HepG2 (cell line): ENCODE data around the gene NFIL3. TPM values are rescaled to one million over a fixed set of nuclear protein-coding genes. Genes with fewer than 3 reads are reported as not detected.

Experiments used
- FOXA1 ChIP-seq, 2 experiments: fragments of 450-650 bp in 1 of 2; sonication (generic) in 1 of 2; formaldehyde crosslinking in 1 of 2; IDR thresholded peaks; 2 replicates each; pipeline versions ENCODE4 v1.4.0 to v1.6.1; 2016 to 2020; ENCODE audit warnings: missing genetic modification reagents in 1 of 2
- MIXL1 ChIP-seq: IDR thresholded peaks from 2 replicates; pipeline ENCODE4 v1.6.1; 2016
- MYPOP ChIP-seq: sonication (generic); formaldehyde crosslinking; IDR thresholded peaks from 2 replicates; pipeline ENCODE4 v1.8.1; 2023; ENCODE audit warnings: mild to moderate bottlenecking, moderate library complexity, missing genetic modification reagents
- NFYB ChIP-seq: sonication (generic); formaldehyde crosslinking; IDR thresholded peaks from 2 replicates; pipeline ENCODE4 v1.4.0; 2020; ENCODE audit warnings: missing genetic modification reagents
- NR3C1 ChIP-seq: sonication (generic); formaldehyde crosslinking; IDR thresholded peaks from 2 replicates; pipeline ENCODE4 v1.4.0; 2020; ENCODE audit warnings: missing genetic modification reagents
- PBX2 ChIP-seq: IDR thresholded peaks from 2 replicates; pipeline ENCODE4 v1.6.1; 2016; ENCODE audit warnings: control low read depth
- PHF5A ChIP-seq: IDR thresholded peaks from one replicate; pipeline ENCODE4 v1.6.1; 2018; ENCODE audit warnings: low read depth, missing genetic modification reagents; ENCODE audit not compliant: unreplicated experiment
- SNAI1 ChIP-seq: sonication (generic); formaldehyde crosslinking; IDR thresholded peaks from 2 replicates; pipeline ENCODE4 v1.5.0; 2020; ENCODE audit warnings: mild to moderate bottlenecking, missing genetic modification reagents, borderline replicate concordance
- SUZ12 ChIP-seq: fragments of 150-350 bp; IDR thresholded peaks from 2 replicates; pipeline ENCODE4 v1.6.1; 2014; ENCODE audit warnings: low read depth, low read length
- THAP9 ChIP-seq: sonication (generic); formaldehyde crosslinking; IDR thresholded peaks from 2 replicates; pipeline ENCODE4; 2020; ENCODE audit warnings: missing genetic modification reagents, mild to moderate bottlenecking, borderline replicate concordance
- ZBTB10 ChIP-seq: sonication (generic); formaldehyde crosslinking; IDR thresholded peaks from 2 replicates; pipeline ENCODE4 v1.4.0; 2020; ENCODE audit warnings: missing genetic modification reagents, borderline replicate concordance
- ZGPAT ChIP-seq: IDR thresholded peaks from 2 replicates; pipeline ENCODE4 v1.6.1; 2016; ENCODE audit warnings: mild to moderate bottlenecking
- ZNF280D ChIP-seq: sonication (generic); formaldehyde crosslinking; IDR thresholded peaks from 2 replicates; pipeline ENCODE4 v1.5.1; 2020; ENCODE audit warnings: mild to moderate bottlenecking, missing genetic modification reagents
- ZNF44 ChIP-seq: sonication (generic); formaldehyde crosslinking; IDR thresholded peaks from 2 replicates; pipeline ENCODE4 v1.5.1; 2020; ENCODE audit warnings: mild to moderate bottlenecking, missing genetic modification reagents
- ZNF543 ChIP-seq: sonication (generic); formaldehyde crosslinking; IDR thresholded peaks from 2 replicates; pipeline ENCODE4 v1.4.0; 2020; ENCODE audit warnings: mild to moderate bottlenecking, missing genetic modification reagents
- ZNF713 ChIP-seq: sonication (generic); formaldehyde crosslinking; IDR thresholded peaks from 2 replicates; pipeline ENCODE4 v1.4.0; 2020; ENCODE audit warnings: mild to moderate bottlenecking, missing genetic modification reagents
- ZNF737 ChIP-seq: sonication (generic); formaldehyde crosslinking; IDR thresholded peaks from 2 replicates; pipeline ENCODE4 v1.5.0; 2020; ENCODE audit warnings: missing genetic modification reagents, mild to moderate bottlenecking, borderline replicate concordance
- ZNF878 ChIP-seq: sonication (generic); formaldehyde crosslinking; IDR thresholded peaks from 2 replicates; pipeline ENCODE4 v1.8.1; 2023; ENCODE audit warnings: mild to moderate bottlenecking, missing genetic modification reagents, moderate library complexity
- polyA plus RNA-seq, 8 experiments: library from polyadenylated mRNA; depleted of rRNA in 3 of 8; stranded (reverse) in 7 of 8; unstranded in 1 of 8; fragments of >200 nt; fragmentation: Illumina TruSeq in 4 of 8; extraction: Trizol in 4 of 8; gene quantifications; 2 replicates each; pipeline versions ENCODE4 v1.2.1 to v1.2.3, GENCODE V29; 2011 to 2016; ENCODE audit warnings: low read depth in 4 of 8, missing spikeins in 1 of 8, mixed read lengths in 1 of 8; ENCODE audit not compliant: insufficient read depth in 1 of 8
- total RNA-seq, 5 experiments: library from RNA; depleted of rRNA; stranded (reverse); fragments of >200 nt; fragmentation: Illumina TruSeq; extraction: Trizol; gene quantifications; 2 replicates each; pipeline ENCODE4 v1.2.3, GENCODE V29; 2016; ENCODE audit warnings: low read depth in 1 of 5

Gene NFIL3
- total and polyA plus RNA-seq, 2 of the 13 experiments (the other 11 are each of a cell fraction or from before 2014, with no cell fraction given) = 46.6 to 54.2 TPM

- TF ChIP-seq THAP9 (CRISPR knock-in tag) (no peak), ZNF737 (CRISPR knock-in tag) (no peak), ZNF280D (CRISPR knock-in tag) (peak; percentile 68; the same call in 1 of the 2 replicates), PBX2 (CRISPR knock-in tag) (no peak), PHF5A (CRISPR knock-in tag) (peak; percentile 38), ZNF543 (CRISPR knock-in tag) (no peak), FOXA1 (IDR thresholded peaks at IDR 0.05) (no peak), FOXA1 (CRISPR knock-in tag; IDR thresholded peaks at IDR 0.05) (peak; percentile 88), ZGPAT (CRISPR knock-in tag) (peak; percentile 88), NR3C1 (CRISPR knock-in tag) (no peak), MYPOP (peak; percentile 35; the same call in 1 of the 2 replicates), MIXL1 (peak; percentile 78), ZNF878 (CRISPR knock-in tag) (no peak), SUZ12 (no peak), ZNF44 (CRISPR knock-in tag) (no peak), ZBTB10 (CRISPR knock-in tag) (peak; percentile 50; the same call in 1 of the 2 replicates), ZNF713 (CRISPR knock-in tag) (no peak), NFYB (CRISPR knock-in tag) (0 out of 2 replicates have a peak, but pooled peaks have one; percentile 24), SNAI1 (CRISPR knock-in tag) (no peak)
Observed at GRCh38 chr9:91395106-91395552, 28.5 kb downstream of the NFIL3 start (continued).
